Activated CD8-positive, alpha-beta memory T cell treated with anti-CD3 and anti-CD28 coated beads for 4 hours (primary cell): Measurements from ENCODE around the gene ITSN1.

ENCODE experiments used
- DNase-seq, 2 donors: peaks; one replicate each; pipeline ENCODE4 v3.0.0-alpha.2; 2020; ENCODE audit warnings: low read depth in 2 of 2

The ITSN1 gene

DNA sequence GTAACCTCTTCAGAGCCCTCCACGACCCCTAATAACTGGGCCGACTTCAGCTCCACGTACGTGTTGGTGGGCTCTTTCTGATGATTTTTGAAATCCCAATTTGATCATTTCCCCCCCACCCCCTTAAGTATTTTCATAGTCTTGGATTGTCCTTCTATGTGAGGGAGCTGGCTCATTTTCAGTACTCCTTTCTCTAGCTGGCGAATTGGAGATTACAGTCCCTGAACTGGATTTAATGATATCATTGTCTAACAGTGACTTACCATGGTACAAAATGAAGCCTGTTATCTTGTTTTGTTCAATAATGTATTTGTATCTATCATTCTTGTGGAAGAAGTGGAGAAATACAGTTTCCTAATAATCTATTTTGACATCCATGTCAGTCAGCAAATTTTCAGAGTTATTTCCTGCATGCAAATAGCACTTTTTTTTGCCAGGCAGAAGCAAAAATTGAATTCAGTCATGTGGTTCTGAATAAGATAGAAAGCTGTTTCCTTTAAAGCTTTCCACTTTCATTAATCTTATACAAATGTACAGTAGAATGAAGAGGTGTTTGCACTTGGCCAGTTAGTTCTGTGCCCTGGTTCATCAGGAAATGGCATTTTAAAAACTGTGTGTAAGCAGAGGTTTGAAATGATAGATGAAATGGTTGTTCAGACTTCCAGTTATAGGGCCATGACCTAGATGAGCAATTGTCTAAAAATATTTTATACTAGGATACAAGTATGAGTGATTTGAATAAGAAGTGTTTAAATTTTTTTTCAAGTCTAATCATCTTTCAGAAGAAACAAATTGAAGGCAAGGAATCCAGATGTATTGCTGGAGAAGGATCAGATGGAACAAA lies 169.1 kb downstream of the ITSN1 start:
- DNase-seq, result no peak

DNA sequence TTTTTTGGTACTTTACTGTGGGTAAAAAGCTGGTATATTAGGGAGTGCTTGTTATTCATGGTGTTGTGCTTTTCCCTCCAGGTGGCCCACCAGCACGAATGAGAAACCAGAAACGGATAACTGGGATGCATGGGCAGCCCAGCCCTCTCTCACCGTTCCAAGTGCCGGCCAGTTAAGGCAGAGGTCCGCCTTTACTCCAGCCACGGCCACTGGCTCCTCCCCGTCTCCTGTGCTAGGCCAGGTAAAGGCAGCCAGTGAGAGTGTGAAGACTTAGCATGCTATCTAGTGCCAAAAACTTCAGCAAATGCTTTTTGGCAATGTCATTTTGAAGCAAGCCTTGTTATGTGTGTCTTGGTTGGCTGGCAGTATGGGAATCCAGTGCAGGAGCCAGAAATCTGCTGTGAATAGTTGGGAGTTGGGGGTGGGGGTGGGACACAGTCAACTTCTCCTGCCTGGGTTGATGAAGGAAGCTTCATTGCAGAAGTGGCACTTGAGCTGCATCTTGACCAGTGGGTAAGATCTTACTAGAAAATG lies 171.6 kb downstream of the ITSN1 start:
- no peak for DNase-seq

DNA sequence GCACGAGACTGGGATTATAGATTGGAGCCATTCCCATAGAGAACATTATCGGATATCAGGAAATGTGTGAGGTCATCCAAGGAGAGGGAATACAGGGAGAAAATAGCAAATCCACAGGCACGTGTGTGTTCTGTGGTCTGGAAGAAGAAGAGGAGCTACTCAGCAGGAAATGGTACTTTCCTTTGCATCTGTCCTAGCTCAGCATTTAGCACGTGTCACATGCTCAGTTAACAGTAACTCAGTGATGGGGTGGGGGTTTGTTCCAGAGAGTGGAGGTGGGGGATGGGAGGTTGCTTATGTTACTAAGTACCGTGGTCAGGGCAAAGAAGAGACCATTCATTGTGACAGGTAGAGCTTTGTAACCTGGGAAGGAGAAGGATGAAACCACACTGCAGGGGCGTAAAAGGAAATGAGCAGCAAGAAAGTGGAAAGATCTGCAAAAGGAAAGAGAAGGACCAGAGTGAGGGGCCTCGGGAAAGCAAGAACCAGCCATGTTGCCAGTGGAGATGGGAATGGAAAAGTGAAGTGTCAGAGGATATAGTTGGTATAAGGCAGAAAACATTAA lies 172.9 kb downstream of the ITSN1 start:
- DNase-seq, result no peak

DNA sequence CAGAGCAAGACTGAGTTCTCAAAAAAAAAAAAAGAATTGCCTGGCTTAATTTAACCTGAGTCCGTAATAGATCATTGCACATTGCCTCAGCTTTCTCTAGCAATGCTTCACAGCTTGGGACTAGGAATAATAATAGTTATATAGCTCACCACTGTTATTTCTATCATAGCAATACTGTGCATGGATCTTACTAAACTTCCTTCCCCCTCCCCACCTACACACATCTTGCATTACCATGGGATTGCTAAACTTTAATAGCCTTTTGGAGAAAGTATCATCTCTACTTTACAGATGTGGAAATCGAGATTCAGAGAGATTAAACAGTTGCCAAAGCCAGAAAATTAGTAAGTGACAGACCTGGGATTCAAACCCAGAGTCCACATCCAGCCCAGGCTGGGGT lies 173.9 kb downstream of the ITSN1 start:
- DNase-seq, result no peak

DNA sequence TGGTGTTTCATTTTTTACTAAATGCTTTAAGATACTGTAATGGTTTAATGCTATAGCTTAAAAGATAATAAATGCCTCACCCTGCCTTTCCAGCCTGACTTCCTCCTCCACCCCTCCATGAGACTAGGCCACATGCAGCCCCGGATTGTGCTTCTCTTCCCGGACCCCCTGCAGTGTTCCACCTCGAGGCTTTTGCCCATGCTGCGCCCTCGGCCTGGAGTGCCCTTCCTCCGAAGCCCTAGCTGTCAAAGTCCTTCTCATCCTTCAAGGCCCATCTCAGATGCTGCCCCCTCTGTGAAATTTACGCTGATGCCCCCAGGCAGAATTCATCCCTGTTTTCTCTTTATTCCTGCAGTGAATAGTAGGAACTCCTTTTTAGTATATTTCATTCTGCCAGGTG lies 174.8 kb downstream of the ITSN1 start:
- no peak for DNase-seq

DNA sequence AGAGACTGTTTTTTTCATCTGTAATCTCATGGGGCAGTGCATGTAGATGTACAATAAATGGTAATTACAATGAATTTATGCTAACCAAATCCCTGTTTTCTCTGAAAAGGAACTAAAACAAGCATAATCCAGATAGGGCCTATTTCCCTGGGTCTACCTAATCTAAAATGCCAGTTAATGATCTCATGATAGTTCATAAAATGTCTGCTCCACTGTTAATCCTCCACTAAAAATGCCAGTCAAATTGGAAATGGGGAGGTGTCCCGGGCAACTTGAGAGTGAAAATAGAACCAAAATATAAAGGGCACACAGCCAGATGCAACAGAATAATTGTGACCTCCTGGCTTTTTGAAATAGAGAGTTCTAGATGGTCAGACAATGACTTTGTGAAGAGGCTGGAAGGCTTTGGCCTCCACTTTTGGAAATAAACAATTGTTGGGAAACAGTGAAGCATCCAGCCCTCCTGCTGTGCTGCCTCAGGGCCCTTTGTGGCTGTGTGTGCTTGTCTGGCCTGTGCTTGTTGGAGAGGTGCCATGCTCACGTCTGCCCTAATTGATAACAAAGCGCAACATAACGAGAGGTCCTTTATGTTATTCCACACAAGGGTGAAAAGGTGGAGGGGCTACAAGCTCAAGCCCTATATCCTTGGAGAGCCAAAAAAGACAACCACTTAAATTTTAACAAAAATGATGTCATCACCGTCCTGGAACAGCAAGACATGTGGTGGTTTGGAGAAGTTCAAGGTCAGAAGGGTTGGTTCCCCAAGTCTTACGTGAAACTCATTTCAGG lies 175.6 kb downstream of the ITSN1 start:
- DNase-seq, result no peak

GRCh38 chr21:33820230-33820770 lies 178.0 kb downstream of the ITSN1 start:
- DNase-seq, result no peak

DNA sequence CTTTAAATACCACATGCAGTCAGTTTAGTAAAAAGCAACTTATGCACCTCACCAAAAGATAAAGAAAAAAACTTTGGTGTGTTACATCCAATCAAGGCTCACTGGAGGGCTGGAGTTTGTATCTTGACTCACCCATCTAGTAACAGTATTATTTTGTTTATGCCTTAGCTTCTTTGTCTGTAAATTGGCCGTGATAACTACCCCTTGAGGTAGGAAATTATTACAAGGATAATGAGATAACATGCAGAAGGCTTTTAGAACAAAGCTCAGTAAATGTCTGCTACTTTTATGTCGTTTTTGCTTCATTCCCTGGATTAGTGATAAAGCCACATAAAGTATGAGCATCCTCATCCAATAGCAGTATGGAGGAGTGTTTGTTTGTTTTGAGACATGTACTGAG lies 178.5 kb downstream of the ITSN1 start:
- DNase-seq, result no peak

GRCh38 chr21:33821503-33822322 lies 179.4 kb downstream of the ITSN1 start:
- DNase-seq, result no peak

DNA sequence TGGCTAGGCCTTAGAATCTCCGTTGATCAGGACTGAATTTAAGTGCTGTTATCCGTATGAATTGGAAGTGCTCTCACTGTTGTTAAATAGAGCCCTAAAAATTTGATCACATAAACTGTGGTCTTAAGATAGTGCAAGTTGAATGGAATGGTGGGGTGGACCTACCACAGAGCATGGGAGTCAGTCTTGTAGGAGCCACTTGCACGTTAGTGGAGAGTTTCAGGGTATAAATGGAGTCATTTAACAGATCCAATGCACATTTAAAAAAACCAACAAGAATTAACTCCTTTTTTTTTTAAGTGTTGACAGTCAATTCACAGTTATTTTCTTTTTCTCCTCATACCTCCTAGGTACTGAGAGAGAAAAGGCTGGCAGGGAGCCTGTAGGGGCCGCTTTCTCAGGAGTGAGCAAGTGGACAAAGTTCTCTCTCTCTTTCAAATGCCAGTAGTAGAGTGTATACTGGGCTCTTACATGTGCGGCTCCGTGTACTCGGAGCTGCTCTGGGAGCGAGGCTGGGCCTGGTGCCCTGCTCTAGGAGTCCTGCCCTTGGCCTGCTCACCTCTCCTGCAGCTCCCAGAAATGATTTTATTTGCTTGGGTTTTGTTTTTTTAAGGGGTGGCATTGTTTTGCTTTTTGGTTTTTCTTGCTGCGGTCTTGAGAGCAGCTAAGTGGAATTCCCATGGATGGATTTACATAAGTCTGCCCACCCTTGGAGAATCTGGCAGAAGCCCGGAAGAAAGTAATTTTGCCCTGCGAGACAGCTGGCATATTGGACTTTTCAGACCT lies 182.0 kb downstream of the ITSN1 start:
- no peak for DNase-seq

GRCh38 chr21:33825419-33825818 lies 183.1 kb downstream of the ITSN1 start:
- DNase-seq, result no peak

DNA sequence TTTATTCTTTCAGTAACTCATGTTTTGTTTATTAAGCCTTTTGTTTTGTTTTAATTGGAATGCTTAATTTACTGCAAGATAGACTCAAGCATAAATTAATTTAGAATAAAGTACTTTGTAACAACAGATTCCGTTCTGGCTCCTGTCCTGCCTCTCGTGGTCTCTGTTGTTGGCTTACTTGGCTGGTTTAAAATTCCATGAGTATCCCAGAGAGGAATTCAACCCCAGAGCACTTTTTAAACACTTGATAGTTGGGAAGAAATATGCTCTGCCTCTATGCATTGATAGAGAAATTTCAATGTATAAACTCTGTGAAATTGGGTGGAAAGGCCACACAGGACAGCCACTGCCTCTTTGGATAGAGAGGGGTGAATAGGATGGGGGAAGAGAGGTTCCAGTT lies 183.6 kb downstream of the ITSN1 start:
- no peak for DNase-seq

- no peak for DNase-seq
Observed at GRCh38 chr21:33828083-33828482, 185.8 kb downstream of the ITSN1 start.

GRCh38 chr21:33828577-33828976 lies 186.3 kb downstream of the ITSN1 start:
- no peak for DNase-seq

DNA sequence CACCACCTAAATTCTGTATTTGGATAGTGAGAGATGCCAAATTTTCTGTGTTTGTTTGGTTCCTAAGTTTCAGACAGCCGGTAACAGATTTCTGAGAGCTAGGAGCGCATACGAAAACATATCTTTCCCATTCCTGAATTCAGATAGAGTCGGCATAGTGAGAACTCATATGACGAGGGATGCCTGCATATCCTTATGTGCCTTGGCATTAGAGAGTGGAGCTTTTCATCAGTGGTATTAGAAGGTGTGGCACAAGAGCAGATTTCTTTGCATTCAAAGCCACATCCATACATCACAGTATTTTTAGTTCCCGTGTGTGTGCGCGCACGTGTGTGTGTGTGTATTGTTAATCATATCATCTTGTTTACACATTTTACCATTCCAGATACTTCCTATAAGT lies 187.5 kb downstream of the ITSN1 start:
- DNase-seq, result no peak

- DNase-seq, result no peak
Observed at GRCh38 chr21:33831962-33832659, 189.8 kb downstream of the ITSN1 start.

DNA sequence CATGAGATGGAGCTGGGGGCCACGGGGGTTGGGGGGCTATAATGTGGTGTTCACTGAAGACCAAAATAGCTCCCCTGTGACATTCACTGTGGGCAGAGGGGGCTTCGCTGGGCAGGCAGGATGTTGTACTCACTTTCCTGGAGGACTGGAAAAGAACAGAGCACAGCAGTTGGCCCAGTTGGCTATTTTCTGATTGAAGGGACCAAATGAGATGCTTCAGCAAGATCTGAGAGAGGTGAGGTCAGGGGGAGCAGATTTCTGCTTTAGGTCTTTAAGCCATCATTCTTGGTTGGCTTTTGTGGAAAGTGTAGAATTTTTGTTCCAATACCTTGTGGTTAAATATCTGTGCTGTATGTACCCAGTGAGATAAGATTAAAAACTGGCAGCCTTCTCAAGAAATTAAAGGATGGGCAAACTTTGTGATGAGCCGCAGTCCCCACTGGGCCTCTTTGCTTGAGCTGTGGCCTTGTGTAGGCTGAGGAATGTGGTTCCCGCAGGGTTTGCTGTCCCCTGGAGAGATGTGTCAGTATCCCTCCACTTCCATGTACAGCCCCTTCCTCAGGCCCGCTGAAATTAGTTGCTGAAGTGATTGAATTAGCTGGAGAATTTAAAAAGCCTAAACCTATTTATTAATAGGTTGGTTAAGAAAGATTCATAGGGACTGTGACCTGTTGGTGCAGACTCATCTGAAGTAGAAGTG lies 192.7 kb downstream of the ITSN1 start:
- no peak for DNase-seq

- no peak for DNase-seq
Observed at GRCh38 chr21:33835920-33836319, 193.6 kb downstream of the ITSN1 start.

DNA sequence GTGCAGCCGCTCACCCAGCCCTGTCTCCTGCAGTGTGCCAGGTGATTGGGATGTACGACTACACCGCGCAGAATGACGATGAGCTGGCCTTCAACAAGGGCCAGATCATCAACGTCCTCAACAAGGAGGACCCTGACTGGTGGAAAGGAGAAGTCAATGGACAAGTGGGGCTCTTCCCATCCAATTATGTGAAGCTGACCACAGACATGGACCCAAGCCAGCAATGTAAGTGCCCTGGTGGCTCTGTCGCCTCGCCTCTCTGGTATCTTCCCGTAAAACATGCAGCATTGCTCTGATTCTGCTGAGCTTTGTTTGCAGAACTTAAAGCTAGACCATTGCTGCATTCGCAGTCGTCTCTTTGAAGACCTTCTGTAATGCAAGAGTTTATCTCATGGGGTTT lies 194.1 kb downstream of the ITSN1 start:
- no peak for DNase-seq
